Endothelial cell of hepatic sinusoid (primary cell): ENCODE results near the gene TRIM32.

Experiments
- in situ Hi-C: cut with HindIII; loops from 2 replicates; pipeline ENCODE4 v1.10.0; 2017; ENCODE audit warnings: low sequenced_read_pairs

TRIM32 gene

GRCh38 chr9:116703634-116704033 lies 16.5 kb downstream of the TRIM32 start:
- in situ Hi-C loops: no loop called here

GRCh38 chr9:116704470-116704869 lies 17.4 kb downstream of the TRIM32 start:
- in situ Hi-C loops: no loop called here

- in situ Hi-C loops: no loop called here
Measured at GRCh38 chr9:116705531-116705930, 18.4 kb downstream of the TRIM32 start.

- in situ Hi-C loops: no loop called here
Measured at GRCh38 chr9:116706310-116707290, 19.5 kb downstream of the TRIM32 start.

- in situ Hi-C loops: no loop called here
Measured at GRCh38 chr9:116712781-116713180, 25.7 kb downstream of the TRIM32 start.

- in situ Hi-C loops: no loop called here
Measured at GRCh38 chr9:116713271-116713670, 26.2 kb downstream of the TRIM32 start.

- in situ Hi-C loops: no loop called here
Measured at GRCh38 chr9:116715751-116716150, 28.6 kb downstream of the TRIM32 start.

GRCh38 chr9:116716438-116716837 lies 29.3 kb downstream of the TRIM32 start:
- in situ Hi-C loops: no loop called here

- in situ Hi-C loops: no loop called here
Measured at GRCh38 chr9:116717150-116717549, 30.0 kb downstream of the TRIM32 start.

GRCh38 chr9:116718111-116718510 lies 31.0 kb downstream of the TRIM32 start:
- in situ Hi-C loops: no loop called here

GRCh38 chr9:116720111-116720510 lies 33.0 kb downstream of the TRIM32 start:
- in situ Hi-C loops: no loop called here

GRCh38 chr9:116721411-116721810 lies 34.3 kb downstream of the TRIM32 start:
- in situ Hi-C loops: no loop called here

GRCh38 chr9:116721944-116722343 lies 34.8 kb downstream of the TRIM32 start:
- in situ Hi-C loops: no loop called here

- in situ Hi-C loops: no loop called here
Measured at GRCh38 chr9:116724123-116724522, 37.0 kb downstream of the TRIM32 start.

GRCh38 chr9:116726602-116727001 lies 39.5 kb downstream of the TRIM32 start:
- in situ Hi-C loops: no loop called here

GRCh38 chr9:116733010-116733641 lies 46.0 kb downstream of the TRIM32 start:
- in situ Hi-C loops: no loop called here

GRCh38 chr9:116736399-116737151 lies 49.5 kb downstream of the TRIM32 start:
- in situ Hi-C loops: no loop called here

GRCh38 chr9:116737152-116737546 lies 50.0 kb downstream of the TRIM32 start:
- in situ Hi-C loops: no loop called here

- in situ Hi-C loops: no loop called here
Measured at GRCh38 chr9:116741086-116741740, 54.1 kb downstream of the TRIM32 start.

- in situ Hi-C loops: no loop called here
Measured at GRCh38 chr9:116741742-116742141, 54.6 kb downstream of the TRIM32 start.

- in situ Hi-C loops: no loop called here
Measured at GRCh38 chr9:116749176-116749575, 62.1 kb downstream of the TRIM32 start.
